GM19099 (cell line): Measurements from ENCODE around the gene HSD17B14.
A peak's percentile ranks its signal among the peaks of the same experiment; 100 is the strongest.

Experiments
- POLR2A ChIP-seq: IDR thresholded peaks from 3 replicates; pipeline ENCODE4 v1.6.1; 2011; ENCODE audit warnings: low read depth; ENCODE audit not compliant: insufficient read length; ENCODE audit errors: extremely low read depth

HSD17B14 gene

DNA sequence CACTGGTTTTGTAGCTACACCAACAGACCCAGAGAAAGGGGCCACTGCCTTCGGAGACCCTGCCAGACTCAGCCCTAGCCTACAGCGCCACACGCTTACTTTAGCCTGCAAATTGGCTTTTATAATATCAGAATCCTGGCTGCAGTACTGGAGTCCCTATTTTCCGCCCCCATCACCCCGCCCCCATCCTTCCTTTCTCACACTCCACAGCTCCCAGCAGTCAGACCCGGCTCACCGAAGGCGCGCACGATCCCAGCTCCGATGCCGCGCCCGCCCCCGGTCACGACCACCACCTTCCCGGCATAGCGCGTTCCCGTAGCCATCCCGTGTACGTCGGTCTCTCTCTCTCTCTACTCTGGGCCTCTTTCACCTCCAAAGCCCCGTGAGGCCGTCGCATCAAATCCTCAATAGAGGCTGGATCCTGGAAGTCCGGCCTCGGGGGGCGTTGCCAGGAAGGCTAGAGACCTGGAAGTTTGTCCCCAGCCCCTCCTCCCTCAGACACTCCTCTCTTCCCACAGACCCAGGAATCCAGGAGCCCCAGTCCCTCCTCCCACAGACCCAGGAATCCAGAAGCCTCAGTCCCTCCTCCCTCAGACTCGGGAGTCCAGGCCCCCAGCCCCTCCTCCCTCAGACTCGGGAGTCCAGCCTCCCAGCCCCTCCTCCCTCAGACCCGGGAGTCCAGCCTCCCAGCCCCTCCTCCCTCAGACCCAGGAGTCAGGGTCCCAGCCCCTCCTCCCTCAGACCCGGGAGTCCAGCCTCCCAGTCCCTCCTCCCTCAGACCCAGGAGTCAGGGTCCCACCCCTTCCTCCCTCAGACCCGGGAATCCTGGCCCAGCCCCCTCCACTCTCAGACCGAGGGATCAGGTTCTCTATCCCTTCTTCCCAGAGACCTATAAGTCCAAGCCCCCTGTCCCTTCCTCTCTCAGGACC lies at the start of gene HSD17B14:
TSS of gene HSD17B14 (minus strand) at position 403 of the 929 bp plus-strand sequence. CDS start at position 323, 80 bp downstream.
- no peak for TF ChIP-seq POLR2A

DNA sequence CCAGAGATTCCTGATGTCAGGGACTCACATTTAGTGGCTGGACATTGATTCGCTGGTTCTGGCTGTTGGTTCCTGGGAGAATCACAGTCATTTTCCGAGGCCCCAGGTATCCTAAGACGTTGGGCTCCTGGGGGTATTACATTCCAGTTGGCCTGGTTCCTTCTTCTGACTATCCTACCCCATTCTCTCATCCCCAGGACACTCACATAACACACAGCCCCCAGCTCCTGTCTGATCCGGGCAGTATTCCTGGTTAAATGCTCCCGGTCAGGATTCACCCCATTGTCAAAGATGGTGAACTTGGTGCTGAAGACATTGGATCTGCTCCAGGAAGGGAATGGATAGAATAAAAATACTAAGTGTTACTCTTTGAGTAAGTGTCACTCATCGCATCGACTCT lies 47.4 kb upstream of the HSD17B14 start:
- no peak for TF ChIP-seq POLR2A

DNA sequence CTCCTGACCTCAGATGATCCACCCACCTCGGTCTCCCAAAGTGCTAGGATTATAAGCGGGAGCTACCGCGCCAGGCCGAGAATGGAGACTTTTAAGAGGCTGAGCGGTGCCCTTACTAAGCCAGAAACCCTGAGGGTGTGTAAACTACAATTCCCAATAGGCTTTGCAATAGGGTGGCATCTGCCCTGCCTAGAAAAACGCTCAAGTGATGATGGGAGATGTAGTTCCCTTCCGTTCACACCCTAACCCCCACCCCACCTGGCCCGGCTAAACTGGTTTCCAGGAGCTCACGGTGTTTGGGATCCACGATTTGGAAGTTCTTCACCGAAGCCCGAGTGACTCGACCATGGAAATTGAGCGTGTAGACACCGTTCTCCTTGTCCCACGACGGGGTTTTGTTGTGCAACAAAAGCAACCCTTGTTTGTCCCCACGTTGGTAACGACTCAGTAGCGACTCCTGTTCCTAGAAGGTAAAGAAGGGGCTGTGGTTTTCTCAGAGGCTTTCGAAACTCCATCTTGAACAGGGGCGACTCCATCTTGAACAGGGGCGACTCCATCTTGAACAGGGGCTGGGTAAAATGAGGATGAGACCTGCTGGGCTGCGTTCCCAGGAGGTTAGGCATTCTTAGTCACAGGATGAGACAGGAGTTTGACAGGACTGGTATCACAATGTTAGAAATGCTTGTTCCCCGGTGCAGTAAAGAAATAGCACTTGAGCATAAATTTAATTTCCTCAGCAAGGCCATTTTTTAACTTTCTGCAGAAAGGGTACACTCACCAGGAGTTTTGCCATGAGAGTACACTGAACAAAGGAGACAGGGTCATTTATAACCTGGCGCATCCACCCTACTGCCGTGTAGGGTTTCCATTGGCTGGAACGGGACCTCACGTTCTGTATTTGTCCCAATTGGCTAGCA lies 45.7 kb upstream of the HSD17B14 start:
- TF ChIP-seq POLR2A: no peak

DNA sequence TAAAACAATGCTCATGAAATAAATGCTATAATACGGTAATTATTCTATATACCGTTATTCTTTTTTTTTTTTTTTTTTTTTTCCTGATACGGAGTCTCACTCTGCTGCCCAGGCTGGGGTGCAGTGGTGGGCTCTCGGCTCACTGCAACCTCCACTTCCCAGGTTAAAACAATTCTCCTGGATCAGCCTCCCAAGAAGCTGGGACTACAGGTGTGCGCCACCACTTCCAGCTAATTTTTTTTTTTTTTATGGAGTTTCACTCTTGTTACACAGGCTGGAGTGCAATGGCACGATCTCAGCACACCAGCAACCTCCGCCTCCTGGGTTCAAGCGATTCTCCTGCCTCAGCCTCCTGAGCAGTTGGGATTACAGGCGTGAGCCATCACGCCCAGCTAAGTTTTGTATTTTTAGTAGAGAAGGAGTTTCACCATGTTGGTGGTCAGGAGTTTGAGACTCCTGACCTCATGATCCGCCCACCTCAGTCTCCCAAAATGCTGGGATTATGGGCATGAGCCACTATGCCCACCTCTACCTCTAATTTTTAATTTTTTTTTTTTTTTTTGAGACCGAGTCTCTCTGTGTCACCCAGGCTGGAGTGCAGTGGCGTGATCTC lies 42.8 kb upstream of the HSD17B14 start:
- no peak for TF ChIP-seq POLR2A

DNA sequence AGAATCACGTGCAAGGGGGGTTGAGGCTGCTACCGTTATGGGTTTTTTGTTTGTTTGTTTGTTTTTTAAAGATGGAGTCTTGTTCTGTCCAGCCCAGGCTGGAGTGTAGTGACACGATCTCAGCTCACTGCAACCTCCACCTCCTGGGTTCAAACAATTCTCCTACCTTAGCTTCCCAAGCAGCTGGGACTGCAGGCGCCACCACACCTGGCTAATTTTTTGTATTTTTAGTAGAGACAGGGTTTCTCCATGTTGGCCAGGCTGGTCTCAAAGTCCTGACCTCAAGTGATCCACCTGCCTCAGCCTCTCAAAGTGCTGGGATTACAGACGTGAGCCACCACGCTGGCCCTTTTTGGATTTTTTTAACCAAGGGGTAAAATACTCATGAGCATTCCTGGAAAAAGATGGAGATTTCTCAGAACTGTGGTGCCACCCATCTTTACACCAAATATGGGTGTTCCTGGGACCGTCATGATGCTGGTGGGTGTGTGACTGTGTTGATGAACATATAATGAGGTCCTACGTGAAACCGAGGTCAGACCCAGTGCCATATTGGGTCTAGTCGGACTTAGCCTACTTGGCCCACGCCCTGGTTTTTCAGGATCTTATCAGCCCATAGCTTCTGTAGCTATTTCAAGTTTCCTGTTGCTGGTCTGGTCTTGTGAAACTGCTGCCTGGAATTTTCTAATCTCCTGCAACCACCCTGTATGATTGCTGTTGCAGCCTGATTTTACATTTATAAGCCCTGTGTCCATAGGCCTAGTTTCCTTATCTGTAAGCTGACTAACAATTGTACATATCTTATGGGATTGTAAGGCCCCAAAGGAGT lies 42.1 kb upstream of the HSD17B14 start:
- TF ChIP-seq POLR2A: peak; percentile 33

DNA sequence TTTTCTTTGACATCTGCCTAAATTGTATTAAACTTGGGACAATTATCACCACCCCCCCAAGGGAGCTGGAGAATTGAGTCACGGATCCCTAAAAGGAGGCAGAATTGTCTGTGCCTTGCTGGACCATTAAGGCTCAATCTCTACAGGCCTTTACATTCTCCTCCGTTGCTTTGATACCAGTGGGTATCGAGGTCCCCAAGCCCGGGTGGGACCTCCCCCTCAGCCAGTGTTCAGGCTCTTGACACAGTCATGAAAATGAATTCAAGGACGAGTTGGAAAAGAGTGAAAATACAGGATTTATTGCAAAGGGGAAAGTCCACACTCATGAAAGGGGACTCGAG lies 41.5 kb upstream of the HSD17B14 start:
- no peak for TF ChIP-seq POLR2A

DNA sequence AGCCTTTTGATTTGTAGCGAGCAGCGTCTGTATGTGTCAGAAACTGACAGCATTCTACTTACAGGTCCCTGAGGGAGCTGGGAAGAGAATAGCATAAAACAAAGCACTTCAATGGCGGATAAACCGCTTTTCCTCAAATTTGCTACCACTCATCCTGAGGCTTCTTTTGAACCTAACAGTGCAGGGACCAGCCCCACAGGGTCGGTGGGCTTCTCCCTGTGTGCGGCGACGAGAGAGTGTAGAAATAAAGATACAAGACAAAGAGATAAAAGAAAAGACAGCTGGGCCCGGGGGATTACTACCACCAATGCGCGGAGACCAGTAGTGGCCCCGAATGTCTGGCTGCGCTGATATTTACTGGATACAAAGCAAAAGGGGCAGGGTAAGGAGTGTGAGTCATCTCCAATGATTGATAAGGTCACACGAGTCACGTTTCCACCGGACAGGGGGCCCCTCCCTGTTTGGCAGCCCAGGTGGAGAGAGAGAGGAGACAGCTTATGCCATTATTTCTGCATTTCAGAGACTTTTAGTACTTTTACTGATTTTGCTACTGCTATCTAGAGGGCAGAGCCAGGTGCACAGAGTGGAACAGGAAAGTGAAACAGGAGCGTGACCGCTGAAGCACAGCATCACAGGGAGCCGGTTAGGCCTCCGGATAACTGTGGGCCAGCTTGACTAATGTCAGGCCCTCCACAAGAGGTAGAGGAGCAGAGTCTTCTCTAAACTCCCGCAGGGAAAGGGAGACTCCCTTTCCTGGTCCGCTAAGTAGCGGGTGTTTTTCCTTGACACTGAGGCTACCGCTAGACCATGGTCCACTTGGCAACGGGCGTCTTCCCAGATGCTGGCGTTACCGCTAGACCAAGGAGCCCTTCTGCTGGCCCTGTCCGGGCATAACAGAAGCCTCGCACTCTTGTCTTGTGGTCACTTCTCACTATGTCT lies 40.0 kb upstream of the HSD17B14 start:
- peak; percentile 19 for TF ChIP-seq POLR2A

DNA sequence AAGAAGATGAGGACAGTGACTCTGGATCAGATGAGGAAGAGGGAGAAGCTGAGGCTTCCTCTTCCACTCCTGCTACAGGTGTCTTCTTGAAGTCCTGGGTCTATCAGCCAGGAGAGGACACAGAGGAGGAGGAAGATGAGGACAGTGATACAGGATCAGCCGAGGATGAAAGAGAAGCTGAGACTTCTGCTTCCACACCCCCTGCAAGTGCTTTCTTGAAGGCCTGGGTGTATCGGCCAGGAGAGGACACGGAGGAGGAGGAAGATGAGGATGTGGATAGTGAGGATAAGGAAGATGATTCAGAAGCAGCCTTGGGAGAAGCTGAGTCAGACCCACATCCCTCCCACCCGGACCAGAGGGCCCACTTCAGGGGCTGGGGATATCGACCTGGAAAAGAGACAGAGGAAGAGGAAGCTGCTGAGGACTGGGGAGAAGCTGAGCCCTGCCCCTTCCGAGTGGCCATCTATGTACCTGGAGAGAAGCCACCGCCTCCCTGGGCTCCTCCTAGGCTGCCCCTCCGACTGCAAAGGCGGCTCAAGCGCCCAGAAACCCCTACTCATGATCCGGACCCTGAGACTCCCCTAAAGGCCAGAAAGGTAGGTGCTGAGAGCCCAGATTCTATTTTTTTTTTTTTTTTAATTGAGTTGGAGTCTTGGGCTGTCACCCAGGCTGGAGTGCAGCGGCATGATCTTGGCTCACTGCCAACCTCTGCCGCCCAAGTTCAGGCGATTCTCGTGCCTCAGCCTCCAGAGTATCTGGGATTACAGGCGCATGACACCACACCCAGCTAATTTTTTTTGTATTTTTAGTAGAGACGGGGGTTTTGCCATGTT lies 38.2 kb upstream of the HSD17B14 start:
- peak; percentile 24 for TF ChIP-seq POLR2A

DNA sequence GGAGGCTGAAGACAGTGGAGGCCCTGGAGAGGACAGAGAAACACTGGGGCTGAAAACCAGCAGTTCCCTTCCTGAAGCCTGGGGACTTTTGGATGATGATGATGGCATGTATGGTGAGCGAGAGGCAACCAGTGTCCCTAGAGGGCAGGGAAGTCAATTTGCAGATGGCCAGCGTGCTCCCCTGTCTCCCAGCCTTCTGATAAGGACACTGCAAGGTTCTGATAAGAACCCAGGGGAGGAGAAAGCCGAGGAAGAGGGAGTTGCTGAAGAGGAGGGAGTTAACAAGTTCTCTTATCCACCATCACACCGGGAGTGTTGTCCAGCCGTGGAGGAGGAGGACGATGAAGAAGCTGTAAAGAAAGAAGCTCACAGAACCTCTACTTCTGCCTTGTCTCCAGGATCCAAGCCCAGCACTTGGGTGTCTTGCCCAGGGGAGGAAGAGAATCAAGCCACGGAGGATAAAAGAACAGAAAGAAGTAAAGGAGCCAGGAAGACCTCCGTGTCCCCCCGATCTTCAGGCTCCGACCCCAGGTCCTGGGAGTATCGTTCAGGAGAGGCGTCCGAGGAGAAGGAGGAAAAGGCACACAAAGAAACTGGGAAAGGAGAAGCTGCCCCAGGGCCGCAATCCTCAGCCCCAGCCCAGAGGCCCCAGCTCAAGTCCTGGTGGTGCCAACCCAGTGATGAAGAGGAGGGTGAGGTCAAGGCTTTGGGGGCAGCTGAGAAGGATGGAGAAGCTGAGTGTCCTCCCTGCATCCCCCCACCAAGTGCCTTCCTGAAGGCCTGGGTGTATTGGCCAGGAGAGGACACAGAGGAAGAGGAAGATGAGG lies 37.4 kb upstream of the HSD17B14 start:
- TF ChIP-seq POLR2A: peak; percentile 19

DNA sequence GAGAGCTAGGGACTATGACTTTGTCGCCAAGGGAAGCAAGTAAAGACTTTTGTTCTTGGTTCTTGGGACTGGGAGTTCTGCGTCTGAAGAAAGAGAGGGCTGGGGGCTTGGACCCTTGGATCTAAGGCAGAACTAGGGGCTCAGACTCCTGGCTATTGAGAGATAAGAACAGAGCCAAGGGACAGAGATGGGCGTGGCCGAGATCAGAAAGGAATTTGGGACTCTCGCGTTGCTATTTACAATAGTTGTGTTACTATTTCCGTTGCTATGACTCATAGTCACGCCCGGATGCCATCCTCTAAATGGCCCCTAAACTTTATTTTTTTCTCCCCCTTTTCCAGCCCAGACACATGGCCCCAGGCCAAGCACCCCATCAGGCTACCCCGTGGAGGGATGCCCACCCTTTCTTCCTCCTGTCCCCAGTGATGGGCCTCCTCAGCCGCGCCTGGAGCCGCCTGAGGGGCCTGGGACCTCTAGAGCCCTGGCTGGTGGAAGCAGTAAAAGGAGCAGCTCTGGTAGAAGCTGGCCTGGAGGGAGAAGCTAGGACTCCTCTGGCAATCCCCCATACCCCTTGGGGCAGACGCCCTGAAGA lies 36.7 kb upstream of the HSD17B14 start:
- peak; percentile 0 for TF ChIP-seq POLR2A

DNA sequence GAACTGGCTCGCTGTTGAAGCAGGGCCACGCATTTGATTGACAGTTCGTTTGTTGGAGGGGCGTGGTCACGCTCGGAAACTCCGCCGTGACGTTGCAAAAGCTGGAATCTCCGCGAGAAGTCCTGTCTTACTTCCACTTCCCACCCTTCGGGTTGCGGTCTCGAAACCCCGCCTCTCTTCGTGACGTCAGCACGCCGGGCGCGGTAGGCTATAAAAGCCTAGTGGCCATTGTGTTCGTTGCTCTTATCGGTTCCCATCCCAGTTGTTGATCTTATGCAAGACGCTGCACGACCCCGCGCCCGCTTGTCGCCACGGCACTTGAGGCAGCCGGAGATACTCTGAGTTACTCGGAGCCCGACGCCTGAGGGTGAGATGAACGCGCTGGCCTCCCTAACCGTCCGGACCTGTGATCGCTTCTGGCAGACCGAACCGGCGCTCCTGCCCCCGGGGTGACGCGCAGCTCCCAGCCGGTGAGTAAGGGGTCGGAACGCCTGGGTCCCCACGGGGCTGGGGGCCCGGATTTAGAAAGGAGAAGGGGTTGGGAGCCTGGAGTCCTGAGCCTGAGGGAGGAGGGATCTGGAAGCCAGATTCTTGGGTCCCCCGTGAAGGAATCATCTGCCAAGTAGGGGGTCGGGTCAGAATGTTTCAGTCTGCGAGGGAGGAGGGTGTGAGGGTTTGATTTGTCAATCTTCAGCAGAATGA lies 36.0 kb upstream of the HSD17B14 start, which contains the start of gene PPP1R15A:
TSS of gene PPP1R15A (plus strand) at position 240 of the 702 bp plus-strand sequence. CDS start 813 bp downstream, outside the sequence.
- peak; percentile 100 for TF ChIP-seq POLR2A
